ENCODE measurements around the gene CX3CL1. TPM values are rescaled to one million over a fixed set of nuclear protein-coding genes. Genes with fewer than 3 reads are reported as not detected.

The CX3CL1 gene
- total and polyA plus RNA-seq, 7 donors: 3.3 to 13.5 (median 6.2) TPM

DNA sequence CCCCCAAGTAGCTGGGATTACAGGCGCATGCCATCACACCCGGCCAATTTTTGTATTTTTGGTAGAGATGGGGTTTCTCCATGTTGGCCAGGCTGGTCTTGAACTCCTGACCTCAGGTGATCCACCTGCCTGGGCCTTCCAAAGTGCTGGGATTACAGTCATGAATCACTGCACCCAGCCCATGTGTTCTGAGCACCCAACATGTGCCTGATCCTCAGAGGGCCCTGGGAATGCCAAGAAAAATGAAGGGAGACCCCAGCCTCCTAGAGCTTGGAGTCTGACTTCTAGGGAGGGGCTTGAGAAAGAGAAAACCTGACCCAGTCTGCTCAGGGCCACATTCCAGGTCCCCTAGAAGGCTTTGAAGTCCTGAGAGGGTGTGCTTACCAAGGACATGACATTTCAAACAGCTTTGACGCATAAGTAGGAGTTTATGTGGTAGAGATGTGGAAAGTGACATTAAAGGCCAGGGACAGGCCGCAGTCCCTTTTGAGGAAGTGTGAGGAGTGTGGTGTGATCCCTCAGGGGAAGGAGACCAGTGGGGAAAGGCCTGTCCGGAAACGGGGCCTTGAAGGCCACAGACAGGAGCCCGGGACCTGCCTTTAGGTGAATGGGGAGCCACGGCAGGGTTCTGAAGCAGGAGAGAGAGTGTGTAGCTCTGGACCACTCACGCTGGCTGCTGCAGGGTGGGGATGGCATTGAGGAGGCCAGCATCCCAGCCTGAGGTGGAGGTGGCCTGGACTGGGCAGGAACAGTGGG, 14.8 kb upstream of the CX3CL1 start:
- no peaks in the 10 kb centered on the region for H3K9me3 ChIP-seq
- WGBS, 3 donors: 82 to 88% (median 88%) methylated on average over 9 of the region's 9 CpGs
- no peaks in the 10 kb centered on the region for H3K36me3 ChIP-seq (ENCODE audit: insufficient read depth in 1 of 2, low read depth in 1 of 2)
- H3K27ac ChIP-seq: no peak overlapping the region
- DNase-seq (no peak), ATAC-seq (no peak)
- no peak overlapping the region for H3K4me3 ChIP-seq
- intact Hi-C loops (cut with DNase I): no loop called here
- no peaks in the 10 kb centered on the region for H3K27me3 ChIP-seq (ENCODE audit: insufficient read depth in 3 of 3, low read length in 2 of 3)
- TF ChIP-seq, protein P1, sequence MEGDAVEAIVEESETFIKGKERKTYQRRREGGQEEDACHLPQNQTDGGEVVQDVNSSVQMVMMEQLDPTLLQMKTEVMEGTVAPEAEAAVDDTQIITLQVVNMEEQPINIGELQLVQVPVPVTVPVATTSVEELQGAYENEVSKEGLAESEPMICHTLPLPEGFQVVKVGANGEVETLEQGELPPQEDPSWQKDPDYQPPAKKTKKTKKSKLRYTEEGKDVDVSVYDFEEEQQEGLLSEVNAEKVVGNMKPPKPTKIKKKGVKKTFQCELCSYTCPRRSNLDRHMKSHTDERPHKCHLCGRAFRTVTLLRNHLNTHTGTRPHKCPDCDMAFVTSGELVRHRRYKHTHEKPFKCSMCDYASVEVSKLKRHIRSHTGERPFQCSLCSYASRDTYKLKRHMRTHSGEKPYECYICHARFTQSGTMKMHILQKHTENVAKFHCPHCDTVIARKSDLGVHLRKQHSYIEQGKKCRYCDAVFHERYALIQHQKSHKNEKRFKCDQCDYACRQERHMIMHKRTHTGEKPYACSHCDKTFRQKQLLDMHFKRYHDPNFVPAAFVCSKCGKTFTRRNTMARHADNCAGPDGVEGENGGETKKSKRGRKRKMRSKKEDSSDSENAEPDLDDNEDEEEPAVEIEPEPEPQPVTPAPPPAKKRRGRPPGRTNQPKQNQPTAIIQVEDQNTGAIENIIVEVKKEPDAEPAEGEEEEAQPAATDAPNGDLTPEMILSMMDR (IDR thresholded peaks at IDR 0.05): no peak
- no peaks in the 10 kb centered on the region for H3K4me1 ChIP-seq

DNA sequence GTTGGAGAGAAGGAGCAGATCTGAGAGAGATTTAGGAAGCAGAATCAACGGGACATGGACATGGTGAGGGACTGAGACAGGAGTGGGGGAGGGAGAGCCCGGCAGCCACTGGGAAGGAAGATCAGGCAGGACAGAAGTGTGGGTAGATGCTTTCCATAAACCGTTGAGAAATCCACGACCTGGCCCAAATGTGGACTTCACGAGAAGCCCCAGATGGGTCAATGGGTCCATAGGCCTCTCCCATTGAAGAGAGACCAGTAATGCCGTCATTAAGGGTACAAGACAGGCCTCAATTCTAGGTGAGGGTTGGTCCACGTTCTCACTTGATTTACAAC, 14.2 kb upstream of the CX3CL1 start:
- Histone ChIP-seq H3K4me3 (no peak overlapping the region), H3K27me3 (ENCODE audit: insufficient read depth in 3 of 3, low read length in 2 of 3) (no peaks in the 10 kb centered on the region), H3K4me1 (no peaks in the 10 kb centered on the region), H3K9me3 (no peaks in the 10 kb centered on the region), H3K36me3 (ENCODE audit: insufficient read depth in 1 of 2, low read depth in 1 of 2) (no peaks in the 10 kb centered on the region), H3K27ac (no peak overlapping the region)
- WGBS, 3 donors: 78 to 84% (median 81%) methylated on average over 7 of the region's 7 CpGs
- intact Hi-C loops (cut with DNase I): no loop called here
- TF ChIP-seq, protein P1 (IDR thresholded peaks at IDR 0.05): no peak
- ATAC-seq (no peak), DNase-seq (no peak)

GRCh38 chr16:57358527-57359095, 13.7 kb upstream of the CX3CL1 start, which contains the start of gene CCL22:
TSS of gene CCL22 (plus strand) at chr16:57358783. CDS start at chr16:57358817, 34 bp downstream.
- no peak for ATAC-seq
- DNase-seq: no peak
- Histone ChIP-seq H3K36me3 (ENCODE audit: insufficient read depth in 1 of 2, low read depth in 1 of 2) (no peaks in the 10 kb centered on the region), H3K4me1 (no peaks in the 10 kb centered on the region), H3K9me3 (no peaks in the 10 kb centered on the region), H3K27ac (no peak within 1 kb of the TSS), H3K4me3 (no peak within 1 kb of the TSS), H3K27me3 (ENCODE audit: insufficient read depth in 3 of 3, low read length in 2 of 3) (no peaks in the 10 kb centered on the region)
- intact Hi-C loops (cut with DNase I): no loop called here
- WGBS, 3 donors: 84 to 88% (median 86%) methylated on average over 9 of the region's 9 CpGs
- TF ChIP-seq, protein P1 (IDR thresholded peaks at IDR 0.05): no peak

DNA sequence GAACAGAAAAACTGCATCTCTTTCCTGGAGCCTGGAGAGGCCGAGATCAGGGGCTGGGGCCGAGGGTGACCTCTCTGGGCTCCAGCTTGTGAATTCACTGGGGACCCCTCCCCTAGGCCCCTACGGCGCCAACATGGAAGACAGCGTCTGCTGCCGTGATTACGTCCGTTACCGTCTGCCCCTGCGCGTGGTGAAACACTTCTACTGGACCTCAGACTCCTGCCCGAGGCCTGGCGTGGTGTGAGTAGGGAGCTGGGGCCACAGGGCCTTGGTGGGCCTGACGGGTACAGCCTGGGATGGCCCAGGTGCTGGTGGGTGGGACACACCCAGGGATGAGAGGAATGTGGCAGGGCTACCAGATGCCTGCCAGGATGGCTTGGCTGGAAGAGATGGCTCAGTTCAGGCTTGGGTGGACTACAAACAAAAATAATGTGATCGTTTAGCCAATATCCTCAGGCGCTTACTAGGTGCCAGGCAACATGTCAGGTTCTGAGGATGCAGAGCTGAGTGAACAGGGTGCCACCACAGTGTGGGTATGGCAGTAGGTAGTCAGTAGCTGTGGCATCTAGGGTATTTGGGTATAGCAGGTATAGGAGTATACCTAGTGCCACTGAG, 11.9 kb upstream of the CX3CL1 start:
- no peak overlapping the region for H3K4me3 ChIP-seq
- no peaks in the 10 kb centered on the region for H3K4me1 ChIP-seq
- 90 to 96% (median 92%) methylated on average over 16 of the region's 16 CpGs for WGBS, 3 donors
- TF ChIP-seq, protein P1 (IDR thresholded peaks at IDR 0.05): no peak
- H3K27me3 ChIP-seq (ENCODE audit: insufficient read depth in 3 of 3, low read length in 2 of 3): no peaks in the 10 kb centered on the region
- intact Hi-C loops (cut with DNase I): no loop called here
- no peak for ATAC-seq
- H3K36me3 ChIP-seq (ENCODE audit: insufficient read depth in 1 of 2, low read depth in 1 of 2): no peaks in the 10 kb centered on the region
- H3K27ac ChIP-seq: no peak overlapping the region
- no peaks in the 10 kb centered on the region for H3K9me3 ChIP-seq
- DNase-seq: no peak

Measured in psoas muscle (tissue), 8 donors.